ENCODE data around the gene SLC2A4RG. TPM values are rescaled to one million over a fixed set of nuclear protein-coding genes. Genes with fewer than 3 reads are reported as not detected.
A peak's percentile ranks its signal among the peaks of the same experiment; 100 is the strongest.

Gene SLC2A4RG
- total RNA-seq, 1 experiment from 2014 or later, result 18.6 TPM

DNA sequence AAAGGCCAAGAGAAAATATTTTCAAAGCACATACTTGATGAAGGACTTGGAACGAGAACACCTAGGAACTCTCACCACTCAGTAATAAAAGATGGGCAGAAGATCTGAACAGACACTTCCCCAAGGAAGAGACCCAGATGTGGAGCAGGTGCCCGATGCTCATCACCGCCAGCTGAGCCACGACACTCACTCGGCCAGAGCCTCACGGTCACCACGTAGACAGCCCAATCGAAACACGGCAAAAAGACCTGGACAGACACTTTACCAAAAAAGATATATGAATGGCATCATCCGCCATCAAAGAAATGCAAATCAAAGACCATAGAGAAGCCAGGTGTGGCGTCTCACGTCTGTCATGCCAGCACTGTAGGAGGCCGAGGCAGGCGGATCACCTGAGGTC is 41.6 kb downstream of the SLC2A4RG start:
- no peak overlapping the region for H3K9ac ChIP-seq (ENCODE audit: low read length)
- H3K9me2 ChIP-seq (replicated peaks; ENCODE audit: insufficient read depth, low read length), result no peaks in the 10 kb centered on the region
- H3K36me3 ChIP-seq (ENCODE audit: insufficient read depth, low read length), result no peaks in the 10 kb centered on the region
- 0 out of 2 replicates have a peak, but pooled peaks cover 2% of the 10 kb centered on the region for H4K20me1 ChIP-seq (ENCODE audit: insufficient read depth, low read depth, low read length)
- H3K79me2 ChIP-seq (ENCODE audit: low read length), result no peaks in the 10 kb centered on the region
- no peak overlapping the region for H2AFZ ChIP-seq (ENCODE audit: low read length)
- no peaks in the 10 kb centered on the region for H3K27me3 ChIP-seq (ENCODE audit: low read length)
- H3K4me1 ChIP-seq (ENCODE audit: low read length), result no peaks in the 10 kb centered on the region
- no peaks in the 10 kb centered on the region for H3K9me3 ChIP-seq (ENCODE audit: low read length)
- H3K27ac ChIP-seq (ENCODE audit: low read length), result no peak overlapping the region
- H3K4me3 ChIP-seq (ENCODE audit: low read length), result no peak overlapping the region
- no peak overlapping the region for H3K4me2 ChIP-seq (ENCODE audit: low read depth, low read length, poor library complexity, severe bottlenecking)
- no peak for DNase-seq

DNA sequence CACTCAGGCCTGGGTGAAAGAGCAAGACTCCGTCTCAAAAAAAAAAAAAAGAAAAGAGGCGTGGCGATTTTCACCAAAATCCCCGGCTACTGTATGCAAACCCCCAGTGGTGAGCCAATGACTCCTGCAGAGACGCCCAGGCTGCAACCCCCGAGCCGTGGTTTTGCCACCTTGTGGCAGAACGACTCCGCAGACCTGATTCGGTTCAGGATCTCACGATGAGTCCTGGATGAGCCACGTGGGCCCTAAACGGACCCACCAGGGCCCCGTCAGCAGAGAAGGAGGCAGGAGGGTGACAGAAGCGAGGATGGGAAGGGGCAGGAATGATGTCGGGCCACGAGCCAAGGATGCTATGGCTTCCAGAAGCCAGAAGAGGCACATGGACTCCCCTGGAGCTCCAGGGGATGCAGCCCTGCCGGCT is 42.5 kb downstream of the SLC2A4RG start:
- no peaks in the 10 kb centered on the region for H3K9me2 ChIP-seq (replicated peaks; ENCODE audit: insufficient read depth, low read length)
- H2AFZ ChIP-seq (ENCODE audit: low read length), result no peak overlapping the region
- no peak overlapping the region for H3K4me2 ChIP-seq (ENCODE audit: low read depth, low read length, poor library complexity, severe bottlenecking)
- 0 out of 2 replicates have a peak, but pooled peaks cover 2% of the 10 kb centered on the region for H4K20me1 ChIP-seq (ENCODE audit: insufficient read depth, low read depth, low read length)
- H3K9me3 ChIP-seq (ENCODE audit: low read length), result no peaks in the 10 kb centered on the region
- no peaks in the 10 kb centered on the region for H3K79me2 ChIP-seq (ENCODE audit: low read length)
- no peak overlapping the region for H3K27ac ChIP-seq (ENCODE audit: low read length)
- H3K27me3 ChIP-seq (ENCODE audit: low read length), result no peaks in the 10 kb centered on the region
- H3K4me3 ChIP-seq (ENCODE audit: low read length), result no peak overlapping the region
- H3K4me1 ChIP-seq (ENCODE audit: low read length), result 0 out of 2 replicates have a peak, but pooled peaks cover under 1% of the 10 kb centered on the region
- H3K36me3 ChIP-seq (ENCODE audit: insufficient read depth, low read length), result no peaks in the 10 kb centered on the region
- H3K9ac ChIP-seq (ENCODE audit: low read length), result no peak overlapping the region
- DNase-seq, result peak; percentile 79

DNA sequence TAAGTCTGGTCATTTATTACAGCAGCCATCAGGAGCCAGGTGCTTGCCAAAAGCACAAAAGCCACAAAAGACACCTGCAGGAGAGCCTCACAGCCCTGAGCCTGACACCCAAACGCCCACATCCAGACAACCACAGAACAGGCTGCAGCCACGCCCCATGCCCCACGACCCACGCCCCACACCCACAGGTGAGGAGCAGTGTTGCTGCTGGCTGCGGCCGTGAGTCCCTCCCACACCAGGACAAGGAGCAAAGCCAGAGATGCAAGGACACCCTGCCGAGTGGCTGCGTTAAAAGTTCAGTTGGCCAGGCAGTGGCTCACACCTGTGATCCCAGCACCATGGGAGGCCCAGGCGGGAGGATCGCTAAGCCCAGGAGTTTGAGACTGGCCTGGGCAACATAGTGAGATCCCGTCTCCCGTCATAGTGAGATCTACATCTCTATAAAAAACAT is 43.0 kb downstream of the SLC2A4RG start:
- H3K4me2 ChIP-seq (ENCODE audit: low read depth, low read length, poor library complexity, severe bottlenecking), result no peak overlapping the region
- DNase-seq, result no peak
- no peak overlapping the region for H3K27ac ChIP-seq (ENCODE audit: low read length)
- H3K9ac ChIP-seq (ENCODE audit: low read length), result no peak overlapping the region
- no peaks in the 10 kb centered on the region for H3K27me3 ChIP-seq (ENCODE audit: low read length)
- 0 out of 2 replicates have a peak, but pooled peaks cover 4% of the 10 kb centered on the region for H3K4me1 ChIP-seq (ENCODE audit: low read length)
- H3K4me3 ChIP-seq (ENCODE audit: low read length), result no peak overlapping the region
- H2AFZ ChIP-seq (ENCODE audit: low read length), result no peak overlapping the region
- H4K20me1 ChIP-seq (ENCODE audit: insufficient read depth, low read depth, low read length), result 0 out of 2 replicates have a peak, but pooled peaks cover 2% of the 10 kb centered on the region
- H3K9me3 ChIP-seq (ENCODE audit: low read length), result no peaks in the 10 kb centered on the region
- no peaks in the 10 kb centered on the region for H3K79me2 ChIP-seq (ENCODE audit: low read length)
- no peaks in the 10 kb centered on the region for H3K36me3 ChIP-seq (ENCODE audit: insufficient read depth, low read length)
- no peaks in the 10 kb centered on the region for H3K9me2 ChIP-seq (replicated peaks; ENCODE audit: insufficient read depth, low read length)

DNA sequence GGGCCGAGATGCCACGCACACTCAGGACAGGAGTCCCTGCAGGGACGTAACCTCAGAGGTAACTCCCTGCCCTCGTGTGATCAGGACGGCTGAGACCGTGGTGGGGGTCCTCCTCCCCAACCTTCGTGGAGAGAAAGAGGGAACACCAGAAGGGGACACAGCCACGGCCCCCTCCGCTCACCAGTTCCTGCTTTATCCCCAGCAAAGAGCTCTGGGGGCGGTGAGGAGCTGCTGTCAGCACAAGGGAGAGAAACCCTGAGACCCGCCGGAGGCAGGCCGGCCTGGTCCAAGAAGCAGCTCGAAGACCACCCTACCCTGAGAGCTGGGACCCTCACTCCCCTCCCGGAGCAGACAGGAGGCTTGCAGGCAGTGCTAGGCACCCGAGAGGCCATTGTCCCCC is 44.4 kb downstream of the SLC2A4RG start:
- 0 out of 2 replicates have a peak, but pooled peaks cover 4% of the 10 kb centered on the region for H3K4me1 ChIP-seq (ENCODE audit: low read length)
- H3K27ac ChIP-seq (ENCODE audit: low read length), result no peak overlapping the region
- H3K9me2 ChIP-seq (replicated peaks; ENCODE audit: insufficient read depth, low read length), result no peaks in the 10 kb centered on the region
- no peak for DNase-seq
- no peaks in the 10 kb centered on the region for H3K36me3 ChIP-seq (ENCODE audit: insufficient read depth, low read length)
- no peak overlapping the region for H3K4me3 ChIP-seq (ENCODE audit: low read length)
- H3K9ac ChIP-seq (ENCODE audit: low read length), result no peak overlapping the region
- H3K27me3 ChIP-seq (ENCODE audit: low read length), result no peaks in the 10 kb centered on the region
- H3K4me2 ChIP-seq (ENCODE audit: low read depth, low read length, poor library complexity, severe bottlenecking), result no peak overlapping the region
- H2AFZ ChIP-seq (ENCODE audit: low read length), result no peak overlapping the region
- no peaks in the 10 kb centered on the region for H3K79me2 ChIP-seq (ENCODE audit: low read length)
- H4K20me1 ChIP-seq (ENCODE audit: insufficient read depth, low read depth, low read length), result 0 out of 2 replicates have a peak, but pooled peaks cover 2% of the 10 kb centered on the region
- H3K9me3 ChIP-seq (ENCODE audit: low read length), result no peaks in the 10 kb centered on the region

DNA sequence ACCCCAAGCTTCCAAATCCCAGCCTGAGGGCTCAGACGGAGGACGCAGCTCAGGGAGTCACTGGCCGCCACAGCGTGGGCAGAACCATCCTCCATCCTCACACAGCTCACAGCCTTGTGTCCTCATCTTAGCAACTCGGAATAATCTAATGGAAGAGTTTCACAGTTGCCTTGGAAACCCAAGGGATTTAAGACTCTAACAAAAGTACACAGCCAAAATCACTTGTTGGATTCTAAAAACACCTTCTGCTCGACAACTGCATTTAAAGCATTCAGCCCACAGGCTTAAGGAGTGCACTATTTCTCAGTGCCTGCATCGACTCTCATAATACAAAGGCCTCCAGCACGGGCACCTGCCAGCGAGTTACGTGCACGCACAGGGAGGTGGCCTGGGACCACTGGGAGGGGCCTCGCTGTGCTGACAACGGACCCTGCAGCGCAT is 46.1 kb downstream of the SLC2A4RG start:
- Histone ChIP-seq H3K9me2 (replicated peaks; ENCODE audit: insufficient read depth, low read length) (no peaks in the 10 kb centered on the region), H3K36me3 (ENCODE audit: insufficient read depth, low read length) (no peaks in the 10 kb centered on the region), H3K9me3 (ENCODE audit: low read length) (no peaks in the 10 kb centered on the region), H3K27ac (ENCODE audit: low read length) (no peak overlapping the region), H3K4me3 (ENCODE audit: low read length) (no peak overlapping the region), H3K4me1 (ENCODE audit: low read length) (0 out of 2 replicates have a peak, but pooled peaks cover 4% of the 10 kb centered on the region), H3K4me2 (ENCODE audit: low read depth, low read length, poor library complexity, severe bottlenecking) (no peak overlapping the region), H3K27me3 (ENCODE audit: low read length) (no peaks in the 10 kb centered on the region), H2AFZ (ENCODE audit: low read length) (no peak overlapping the region), H4K20me1 (ENCODE audit: insufficient read depth, low read depth, low read length) (0 out of 2 replicates have a peak, but pooled peaks cover 2% of the 10 kb centered on the region), H3K79me2 (ENCODE audit: low read length) (no peaks in the 10 kb centered on the region), H3K9ac (ENCODE audit: low read length) (no peak overlapping the region)
- DNase-seq, result no peak

DNA sequence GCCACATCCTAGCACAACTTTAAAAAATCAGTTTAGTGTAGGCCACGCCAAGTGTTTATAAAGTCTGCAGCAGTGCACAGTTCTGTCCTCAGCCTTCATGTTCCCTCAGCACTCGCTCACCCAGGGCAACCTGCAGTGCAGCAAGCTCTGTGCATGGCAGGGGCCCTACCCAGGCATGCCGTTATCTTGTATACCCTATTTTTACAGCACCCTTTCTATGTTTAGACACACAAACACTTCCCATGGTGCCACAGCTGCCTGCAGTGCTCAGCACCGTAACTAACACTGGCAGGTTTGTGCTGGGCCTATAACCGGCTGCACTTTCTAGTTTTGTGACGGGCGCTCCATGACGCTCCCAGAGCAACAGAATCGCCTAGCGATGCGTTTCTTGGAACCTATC is 47.7 kb downstream of the SLC2A4RG start:
- Histone ChIP-seq H3K9me2 (replicated peaks; ENCODE audit: insufficient read depth, low read length) (no peaks in the 10 kb centered on the region), H3K36me3 (ENCODE audit: insufficient read depth, low read length) (no peaks in the 10 kb centered on the region), H2AFZ (ENCODE audit: low read length) (no peak overlapping the region), H3K4me2 (ENCODE audit: low read depth, low read length, poor library complexity, severe bottlenecking) (no peak overlapping the region), H3K79me2 (ENCODE audit: low read length) (no peaks in the 10 kb centered on the region), H4K20me1 (ENCODE audit: insufficient read depth, low read depth, low read length) (0 out of 2 replicates have a peak, but pooled peaks cover 2% of the 10 kb centered on the region), H3K9me3 (ENCODE audit: low read length) (no peaks in the 10 kb centered on the region), H3K27me3 (ENCODE audit: low read length) (no peaks in the 10 kb centered on the region), H3K9ac (ENCODE audit: low read length) (no peak overlapping the region), H3K4me3 (ENCODE audit: low read length) (no peak overlapping the region), H3K4me1 (ENCODE audit: low read length) (0 out of 2 replicates have a peak, but pooled peaks cover 4% of the 10 kb centered on the region), H3K27ac (ENCODE audit: low read length) (no peak overlapping the region)
- DNase-seq, result no peak

DNA sequence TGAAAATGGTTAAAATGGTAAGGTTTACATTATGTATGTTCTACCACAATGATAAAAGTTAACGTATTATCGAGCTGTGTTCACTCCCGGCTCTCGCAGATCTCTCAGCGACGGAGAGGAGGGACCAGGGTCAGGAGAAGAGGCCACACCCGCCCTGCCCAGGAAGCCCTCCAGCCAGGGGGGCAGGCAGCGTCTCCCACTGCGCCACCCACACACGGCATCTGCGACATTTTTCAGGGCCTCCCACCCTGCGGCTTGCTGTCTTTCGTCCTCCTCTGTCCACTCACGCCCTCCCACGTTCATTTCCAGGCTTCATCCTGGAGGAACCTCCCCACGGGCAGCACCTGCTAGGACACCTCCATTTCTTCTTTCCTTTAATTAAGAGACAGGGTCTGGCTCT is 48.2 kb downstream of the SLC2A4RG start:
- H3K9ac ChIP-seq (ENCODE audit: low read length), result no peak overlapping the region
- H3K27me3 ChIP-seq (ENCODE audit: low read length), result no peaks in the 10 kb centered on the region
- H3K4me1 ChIP-seq (ENCODE audit: low read length), result 0 out of 2 replicates have a peak, but pooled peaks cover 4% of the 10 kb centered on the region
- H3K4me3 ChIP-seq (ENCODE audit: low read length), result no peak overlapping the region
- no peaks in the 10 kb centered on the region for H3K9me2 ChIP-seq (replicated peaks; ENCODE audit: insufficient read depth, low read length)
- H4K20me1 ChIP-seq (ENCODE audit: insufficient read depth, low read depth, low read length), result 0 out of 2 replicates have a peak, but pooled peaks cover 2% of the 10 kb centered on the region
- no peak overlapping the region for H2AFZ ChIP-seq (ENCODE audit: low read length)
- no peak for DNase-seq
- no peak overlapping the region for H3K27ac ChIP-seq (ENCODE audit: low read length)
- H3K4me2 ChIP-seq (ENCODE audit: low read depth, low read length, poor library complexity, severe bottlenecking), result no peak overlapping the region
- H3K9me3 ChIP-seq (ENCODE audit: low read length), result no peaks in the 10 kb centered on the region
- H3K79me2 ChIP-seq (ENCODE audit: low read length), result no peaks in the 10 kb centered on the region
- no peaks in the 10 kb centered on the region for H3K36me3 ChIP-seq (ENCODE audit: insufficient read depth, low read length)

DNA sequence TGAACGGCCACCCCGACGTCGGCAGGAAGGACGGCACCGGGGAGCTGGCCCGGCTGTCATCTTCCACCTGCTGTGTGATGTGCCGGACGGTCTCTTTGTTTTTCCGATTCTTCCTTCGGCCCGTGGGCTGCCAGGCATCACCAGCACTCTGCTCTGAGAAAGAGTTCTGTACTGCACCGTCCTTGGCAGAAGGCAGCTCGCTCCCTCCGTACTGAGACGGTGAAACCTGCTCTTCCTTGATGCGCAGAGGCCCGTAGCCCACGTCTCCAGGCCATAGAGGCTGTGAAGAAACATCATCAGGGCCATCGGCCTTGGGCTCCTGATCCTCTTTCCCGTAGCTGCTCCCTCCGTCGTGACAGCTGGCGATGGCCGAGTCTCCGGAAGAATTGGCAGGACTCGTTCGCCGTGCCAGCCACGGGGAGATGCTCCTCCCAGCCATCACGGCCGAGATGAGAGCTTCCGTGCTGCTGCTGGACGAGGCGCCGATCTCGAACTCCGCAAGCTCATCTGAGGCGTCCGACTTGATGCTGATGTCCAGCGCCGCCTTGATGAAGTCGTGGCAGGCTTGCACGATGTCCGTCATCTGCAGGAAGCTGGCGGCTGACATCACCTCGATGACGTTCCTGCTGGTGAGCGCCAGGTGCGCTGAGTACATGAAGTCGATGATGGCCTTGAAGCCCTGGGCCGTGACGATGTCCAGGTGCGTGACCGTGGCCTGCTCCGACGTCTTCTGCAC is 50.4 kb downstream of the SLC2A4RG start:
- Histone ChIP-seq H3K27ac (ENCODE audit: low read length) (no peak overlapping the region), H3K4me2 (ENCODE audit: low read depth, low read length, poor library complexity, severe bottlenecking) (no peak overlapping the region), H3K9me2 (replicated peaks; ENCODE audit: insufficient read depth, low read length) (no peaks in the 10 kb centered on the region), H3K27me3 (ENCODE audit: low read length) (no peaks in the 10 kb centered on the region), H3K79me2 (ENCODE audit: low read length) (no peaks in the 10 kb centered on the region), H2AFZ (ENCODE audit: low read length) (no peak overlapping the region), H3K9ac (ENCODE audit: low read length) (no peak overlapping the region), H3K9me3 (ENCODE audit: low read length) (no peaks in the 10 kb centered on the region), H3K36me3 (ENCODE audit: insufficient read depth, low read length) (no peaks in the 10 kb centered on the region), H4K20me1 (ENCODE audit: insufficient read depth, low read depth, low read length) (0 out of 2 replicates have a peak, but pooled peaks cover 2% of the 10 kb centered on the region), H3K4me3 (ENCODE audit: low read length) (no peak overlapping the region), H3K4me1 (ENCODE audit: low read length) (peaks cover 13% of the 10 kb centered on the region)
- DNase-seq, result no peak

Data from Karpas-422 (cell line).